NCI-H510A treated with DMSO at 0.1 percent for 48 hours (cell line): ENCODE results near the gene RBM33.
A peak's percentile ranks its signal among the peaks of the same experiment; 100 is the strongest.
"Not testable (repeated sequence)": the region's sequence is repeated elsewhere in the genome, so short reads cannot be mapped to it uniquely, and the experiment has no call there.

ENCODE experiments used
- DNase-seq: peaks from one replicate; lab custom pipeline; 2025; lab: John Stamatoyannopoulos, UW

Gene RBM33

GRCh38 chr7:155662343-155663043, 18.0 kb downstream of the RBM33 start:
- DNase-seq: no peak

- no peak for DNase-seq
Measured at GRCh38 chr7:155663937-155664336, 19.5 kb downstream of the RBM33 start.

GRCh38 chr7:155665079-155665956, 20.9 kb downstream of the RBM33 start:
- no peak for DNase-seq

- DNase-seq: no peak
Measured at GRCh38 chr7:155665957-155666287, 21.5 kb downstream of the RBM33 start.

- DNase-seq: no peak
Measured at GRCh38 chr7:155667241-155667829, 22.9 kb downstream of the RBM33 start.

- DNase-seq: peak; percentile 20
Measured at GRCh38 chr7:155669717-155670505, 25.4 kb downstream of the RBM33 start.

- no peak for DNase-seq
Measured at GRCh38 chr7:155670521-155670920, 26.1 kb downstream of the RBM33 start.

GRCh38 chr7:155674556-155674955, 30.1 kb downstream of the RBM33 start:
- DNase-seq: no peak

- no peak for DNase-seq
Measured at GRCh38 chr7:155676052-155676451, 31.6 kb downstream of the RBM33 start.

- DNase-seq: no peak
Measured at GRCh38 chr7:155677688-155678087, 33.2 kb downstream of the RBM33 start.

- DNase-seq: no peak
Measured at GRCh38 chr7:155680124-155680523, 35.7 kb downstream of the RBM33 start.

- DNase-seq: no peak
Measured at GRCh38 chr7:155680864-155681263, 36.4 kb downstream of the RBM33 start.

- DNase-seq: no peak
Measured at GRCh38 chr7:155681663-155682062, 37.2 kb downstream of the RBM33 start.

GRCh38 chr7:155682484-155682883, 38.0 kb downstream of the RBM33 start:
- DNase-seq: no peak

GRCh38 chr7:155683098-155683497, 38.6 kb downstream of the RBM33 start:
- DNase-seq: no peak

- DNase-seq: no peak
Measured at GRCh38 chr7:155683714-155684113, 39.3 kb downstream of the RBM33 start.

- DNase-seq: no peak
Measured at GRCh38 chr7:155684543-155684942, 40.1 kb downstream of the RBM33 start.

- no peak for DNase-seq
Measured at GRCh38 chr7:155685070-155685790, 40.8 kb downstream of the RBM33 start.

GRCh38 chr7:155685791-155686160, 41.3 kb downstream of the RBM33 start:
- DNase-seq: no peak

- not testable (repeated sequence) for DNase-seq
Measured at GRCh38 chr7:155686620-155687324, 42.3 kb downstream of the RBM33 start.

GRCh38 chr7:155688237-155688636, 43.8 kb downstream of the RBM33 start:
- not testable (repeated sequence) for DNase-seq
